Colon (tissue), 2 donors: Measurements from ENCODE around the gene LAMC2.

Experiments used
- FAIRE-seq: peaks from 2 replicates; lab custom pipeline; 2012; peaks lifted over from hg19 to GRCh38; lab: Jason Lieb, UNC
- donor health status: control.
- donor health status: control.

Gene LAMC2

GRCh38 chr1:183173828-183174227, 12.2 kb upstream of the LAMC2 start:
- no peak for FAIRE-seq

DNA sequence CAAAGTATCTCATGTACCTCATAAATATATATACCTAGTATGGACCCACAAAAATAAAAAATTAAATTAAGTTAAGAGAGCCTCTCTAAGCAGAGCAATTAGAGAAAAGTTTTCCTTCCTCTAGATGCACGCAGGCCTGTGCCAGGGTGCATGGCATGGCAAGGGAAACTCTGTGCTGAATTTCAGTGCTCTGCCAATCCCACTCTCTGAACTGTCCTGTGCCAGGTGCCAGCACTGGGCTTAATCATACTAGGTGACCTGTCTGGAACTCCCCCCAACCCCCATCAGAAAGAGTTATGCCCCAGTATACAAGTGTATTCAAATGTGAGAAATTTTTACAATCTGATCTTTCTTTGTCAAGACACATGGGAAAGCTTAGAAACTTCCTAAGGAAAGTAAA, 10.4 kb upstream of the LAMC2 start:
- FAIRE-seq: no peak

DNA sequence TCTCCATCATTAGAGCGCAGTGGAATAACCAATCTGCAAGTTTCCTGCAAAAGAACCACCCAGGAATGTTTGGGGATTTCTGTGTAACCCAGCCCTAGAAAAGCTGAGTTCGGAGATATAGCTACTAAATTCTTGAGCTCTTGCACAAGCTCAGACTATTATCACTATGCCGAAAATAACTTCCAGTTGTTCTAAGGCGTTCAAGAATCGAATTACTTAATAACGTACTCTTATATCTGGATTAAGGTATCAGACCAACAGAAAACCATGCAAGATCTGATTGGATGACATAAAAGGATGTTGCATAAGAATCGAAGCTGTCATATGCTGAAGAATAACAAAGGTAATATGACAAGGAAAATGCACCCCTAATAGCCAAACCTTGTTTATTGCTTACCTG, 7.5 kb upstream of the LAMC2 start:
- no peak for FAIRE-seq

GRCh38 chr1:183179033-183179432, 7.0 kb upstream of the LAMC2 start:
- no peak for FAIRE-seq

DNA sequence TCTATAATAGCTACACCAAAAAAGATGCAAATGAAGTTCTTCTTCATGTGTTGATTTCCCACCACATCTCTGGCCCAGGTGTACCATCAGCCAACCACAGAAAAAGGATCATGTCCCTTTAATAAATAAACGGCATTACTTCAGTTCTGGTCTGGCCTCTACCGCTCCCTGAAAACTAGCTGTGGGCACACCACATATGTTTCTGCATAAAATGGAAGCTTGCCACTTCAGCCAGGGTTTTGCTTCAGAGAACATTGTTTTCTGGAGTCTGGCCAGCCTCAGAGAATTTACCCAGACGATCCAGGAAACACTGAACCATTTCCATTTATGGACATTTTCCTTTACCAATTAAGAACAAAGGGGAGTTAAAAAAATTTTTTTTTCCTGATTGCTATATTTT, 5.8 kb upstream of the LAMC2 start:
- FAIRE-seq: no peak

- no peak for FAIRE-seq
Measured at GRCh38 chr1:183180634-183181056, 5.4 kb upstream of the LAMC2 start.

GRCh38 chr1:183186841-183187240, 777 bp downstream of the LAMC2 start:
- peak; percentile 31 for FAIRE-seq

GRCh38 chr1:183188240-183188639, 2.2 kb downstream of the LAMC2 start:
- no peak for FAIRE-seq

- FAIRE-seq: no peak
Measured at GRCh38 chr1:183191833-183192232, 5.8 kb downstream of the LAMC2 start.

DNA sequence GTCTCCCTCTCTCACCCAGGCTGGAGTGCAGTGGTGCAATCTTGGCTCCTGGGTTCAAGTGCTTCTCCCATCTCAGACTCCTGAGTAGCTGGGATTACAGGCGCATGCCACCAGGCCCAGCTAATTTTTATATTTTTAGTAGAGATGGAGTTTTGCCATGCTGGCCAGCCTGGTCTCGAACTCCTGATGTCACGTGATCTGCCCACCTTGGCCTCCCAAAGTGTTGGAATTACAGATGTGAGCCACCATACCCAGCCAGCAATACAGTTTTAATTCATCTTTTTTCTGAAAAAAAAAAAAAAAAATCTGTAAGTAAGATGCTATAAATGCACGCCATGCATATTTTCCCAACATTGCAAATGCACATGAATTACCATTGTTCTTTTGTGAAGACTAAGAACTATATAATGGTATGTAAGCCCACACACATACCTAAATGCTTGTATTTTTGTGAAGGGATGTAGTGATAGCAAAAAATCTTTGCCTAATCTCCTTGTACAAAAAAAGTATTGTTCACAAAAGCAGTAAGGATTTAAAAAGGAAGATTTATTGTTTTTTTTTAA, 8.0 kb downstream of the LAMC2 start:
- no peak for FAIRE-seq

DNA sequence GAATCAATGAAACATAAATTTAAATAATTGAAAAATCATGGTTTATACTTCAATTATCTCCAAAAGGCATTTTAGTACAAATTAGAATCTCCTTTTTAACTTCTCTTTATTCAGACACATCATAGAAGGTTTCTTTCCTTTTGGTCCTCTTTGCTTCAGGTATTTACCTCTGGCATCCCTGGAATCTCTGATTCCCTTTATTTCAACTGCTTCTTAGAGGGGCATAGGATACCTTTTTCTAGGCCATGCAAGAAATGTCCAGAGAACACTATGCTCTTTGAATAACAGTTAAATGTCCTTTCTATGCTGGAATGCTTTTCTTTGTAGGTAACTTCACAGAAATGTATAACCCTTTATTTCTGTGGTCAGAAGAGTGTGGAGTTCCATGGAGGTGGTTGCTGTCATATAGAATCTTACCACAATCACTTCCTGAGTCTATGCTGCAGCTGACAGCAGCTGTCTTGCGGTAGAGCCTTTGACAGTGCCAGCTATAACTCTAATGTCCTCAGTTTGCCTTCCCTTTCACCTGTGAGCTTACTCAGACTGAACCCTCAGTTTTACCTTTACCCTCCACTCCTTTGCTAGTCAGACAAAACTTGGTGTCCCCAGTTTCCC, 8.6 kb downstream of the LAMC2 start:
- FAIRE-seq: no peak

DNA sequence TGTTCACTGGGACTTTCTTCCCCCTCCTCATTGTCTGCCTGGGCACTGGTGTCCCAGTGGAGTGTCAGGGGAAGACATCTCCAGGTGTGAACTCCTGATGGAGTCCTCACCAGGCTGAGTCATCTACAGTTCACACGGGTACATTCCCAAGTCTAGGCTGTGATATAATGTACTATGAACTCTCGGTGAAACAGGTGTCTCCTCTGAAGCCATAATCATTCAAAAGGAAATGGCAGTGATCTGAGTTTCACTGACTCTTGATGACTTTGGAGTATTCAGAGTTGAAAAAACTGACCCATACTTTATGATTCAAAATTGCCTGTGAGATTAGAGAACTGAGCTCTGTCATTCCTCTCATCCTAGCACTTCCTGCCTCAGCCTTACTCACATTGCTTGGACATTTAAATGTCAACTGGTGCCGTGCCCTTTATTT, 9.1 kb downstream of the LAMC2 start:
- FAIRE-seq: no peak

DNA sequence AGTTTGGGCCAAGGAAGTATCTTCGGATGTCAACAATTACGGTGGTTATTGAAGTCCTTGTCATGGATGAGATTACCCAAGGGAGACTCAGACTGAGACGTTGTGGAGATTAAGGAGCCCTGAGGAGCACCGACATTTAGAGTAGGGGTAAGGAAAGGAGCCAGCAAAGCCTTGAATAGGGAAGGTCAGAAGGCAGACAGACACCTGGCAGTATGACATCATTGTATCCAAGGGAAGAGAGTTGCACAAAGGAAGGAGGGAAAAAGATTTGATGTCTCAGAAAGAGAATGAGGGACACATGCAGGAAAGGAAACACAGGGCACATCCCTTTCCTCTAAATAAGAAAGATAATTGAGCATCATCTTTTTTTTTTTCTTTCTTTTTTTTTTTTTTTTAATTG, 11.7 kb downstream of the LAMC2 start:
- FAIRE-seq: no peak

DNA sequence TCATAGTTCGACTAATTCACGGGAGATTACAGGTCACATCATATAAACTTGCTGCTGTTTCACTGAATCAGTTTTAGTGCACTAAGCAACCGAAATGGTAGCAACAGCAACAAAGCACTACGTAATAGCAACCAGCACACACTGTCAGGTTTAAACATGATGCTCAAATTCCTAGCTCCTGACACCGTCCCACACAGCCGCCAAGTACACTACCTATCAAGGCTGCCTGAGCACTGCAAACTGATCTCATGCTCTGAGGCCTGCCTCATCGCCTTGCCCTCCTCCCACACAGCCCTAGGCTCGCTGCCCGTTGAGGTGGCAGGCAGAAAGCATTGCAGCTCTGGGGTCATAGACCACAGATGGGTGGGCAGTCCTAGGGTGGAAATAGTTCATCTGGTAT, 12.4 kb downstream of the LAMC2 start:
- FAIRE-seq: no peak

DNA sequence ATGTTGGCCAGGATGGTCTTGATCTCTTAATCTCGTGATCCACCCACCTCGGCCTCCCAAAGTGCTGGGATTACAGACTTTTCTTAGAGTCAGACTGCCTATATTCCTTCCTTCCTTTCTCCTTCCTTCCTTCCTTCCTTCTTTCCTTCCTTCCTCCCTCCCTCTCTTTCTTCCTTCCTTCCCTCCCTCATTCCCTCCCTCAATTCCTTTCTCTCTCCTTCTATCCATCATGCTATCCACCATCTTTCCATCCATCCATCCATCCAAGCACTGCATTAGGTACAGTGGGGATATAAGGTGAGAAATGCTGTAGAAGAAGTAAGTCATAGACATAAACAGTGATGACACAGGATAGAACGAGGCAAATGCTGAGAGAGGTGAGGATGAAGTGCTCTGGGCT, 13.2 kb downstream of the LAMC2 start:
- no peak for FAIRE-seq

GRCh38 chr1:183200451-183200850, 14.4 kb downstream of the LAMC2 start:
- no peak for FAIRE-seq

DNA sequence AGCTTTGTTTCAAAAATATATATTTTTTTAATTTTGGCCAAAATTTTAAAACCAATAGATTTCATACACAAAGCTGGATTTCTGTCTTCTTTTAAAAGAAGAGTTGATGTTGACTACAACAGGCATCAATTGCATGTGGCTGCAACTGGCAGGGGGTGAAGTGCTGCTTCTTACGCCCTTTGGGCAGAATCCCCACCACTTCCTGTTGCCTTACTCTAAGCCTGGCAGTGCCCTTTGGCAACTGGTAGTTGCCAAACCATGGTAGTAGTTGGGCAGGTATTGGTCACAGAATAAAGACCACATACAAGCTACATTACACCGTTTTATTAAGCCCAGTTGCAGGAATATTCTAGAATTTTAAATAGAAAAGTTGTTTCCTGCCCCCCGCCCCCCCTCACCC, 17.0 kb downstream of the LAMC2 start:
- no peak for FAIRE-seq

GRCh38 chr1:183205196-183205781, 19.2 kb downstream of the LAMC2 start:
- FAIRE-seq: no peak

- no peak for FAIRE-seq
Measured at GRCh38 chr1:183206538-183207122, 20.6 kb downstream of the LAMC2 start.

DNA sequence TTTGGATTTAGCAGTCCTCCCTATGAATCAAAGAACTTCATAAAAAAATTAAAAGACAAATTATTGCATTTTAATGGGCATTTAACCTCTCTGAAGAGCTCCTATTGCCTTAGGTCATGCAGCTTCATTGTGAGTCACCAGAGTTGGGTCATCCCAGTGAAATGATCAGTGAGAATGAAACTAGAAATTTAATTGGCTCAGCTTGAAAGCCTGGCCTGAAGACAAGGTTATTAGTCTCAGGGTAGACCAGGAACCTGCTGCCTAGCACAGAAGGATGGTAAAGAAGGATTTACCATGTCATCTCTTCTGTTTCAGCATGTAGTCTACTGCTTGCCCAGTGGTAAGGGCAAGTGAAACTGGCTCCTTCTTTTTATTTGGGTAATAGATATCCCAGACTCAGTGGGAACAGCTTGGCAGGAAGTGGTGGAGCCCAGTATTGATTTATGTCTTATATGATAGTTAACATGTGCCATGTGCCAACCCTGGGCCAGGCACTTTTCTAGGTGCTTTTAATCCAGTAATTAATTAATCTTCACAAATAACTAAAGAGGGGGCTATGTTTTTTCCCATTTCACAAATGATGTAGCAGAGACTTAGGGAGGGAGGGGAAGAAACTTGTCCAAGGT, 23.6 kb downstream of the LAMC2 start:
- no peak for FAIRE-seq

DNA sequence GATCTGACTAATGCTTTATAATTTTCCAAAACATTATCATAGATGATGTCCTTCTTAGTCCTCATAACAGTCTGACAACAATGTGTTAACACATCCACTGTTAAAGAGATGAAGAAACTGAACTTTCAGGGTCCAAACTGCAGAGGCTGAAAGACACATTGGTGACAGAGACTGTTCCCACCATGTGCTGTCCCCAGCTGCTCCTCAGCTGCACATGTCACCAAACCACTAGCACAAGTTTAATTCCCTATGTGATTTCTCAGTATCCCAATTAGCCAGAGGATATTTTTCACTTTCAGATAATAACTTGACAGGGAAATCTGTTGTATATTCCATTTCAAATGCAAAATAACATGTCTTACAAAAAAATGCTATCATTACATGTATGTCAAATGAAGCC, 24.6 kb downstream of the LAMC2 start:
- no peak for FAIRE-seq

DNA sequence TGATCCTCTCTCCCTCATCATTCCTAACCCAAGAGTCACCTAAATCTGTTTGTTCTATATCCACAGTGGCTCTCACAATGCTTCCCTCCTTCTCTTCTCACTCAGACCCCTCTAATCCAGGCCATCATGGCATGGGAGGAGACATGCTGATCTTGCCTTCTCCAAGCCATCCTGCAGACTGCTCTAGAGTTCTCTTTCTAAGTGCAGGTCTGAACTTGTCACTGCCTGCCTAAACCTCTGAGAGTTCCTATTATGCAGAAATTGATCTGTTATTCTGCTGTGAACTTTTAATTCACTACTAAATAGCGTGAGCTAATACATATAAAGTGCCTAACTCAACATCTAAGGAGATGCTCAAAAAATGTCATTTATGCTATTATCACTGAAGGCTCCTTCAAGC, 26.8 kb downstream of the LAMC2 start:
- no peak for FAIRE-seq
